ENCODE measurements around the gene PLEKHM3. TPM values are rescaled to one million over a fixed set of nuclear protein-coding genes. Genes with fewer than 3 reads are reported as not detected.
"Not testable (repeated sequence)": the region's sequence is repeated elsewhere in the genome, so short reads cannot be mapped to it uniquely, and the experiment has no call there.

The PLEKHM3 gene
- polyA plus RNA-seq, 2 of the 4 experiments (the other 2 are of a cell fraction) = 2.9 to 6.5 TPM

GRCh38 chr2:207950761-207951114 lies 74.6 kb downstream of the PLEKHM3 start:
- Histone ChIP-seq H3K4me3 (no peak overlapping the region), H3K4me2 (no peak overlapping the region), H3K4me1 (no peaks in the 10 kb centered on the region), H3K27ac (no peak overlapping the region), H3K9me3 (no peaks in the 10 kb centered on the region)
- WGBS (ENCODE audit: missing lambda C conversion rate) = 35% methylated on average over 2 of the region's 2 CpGs
- DNase-seq (ENCODE audit: low read depth in 1 of 2, low spot score in 1 of 2) (no peak), ATAC-seq (no peak), FAIRE-seq (no peak)
- ChIA-PET POLR2A (no interaction called here), CTCF (interaction anchor here (1.6 to 3.1 kb wide), 2 partner anchors 23 to 205 kb away, joined by 4 to 11 read pairs; no protein-coding TSS in a partner anchor)
- TF ChIP-seq HMGXB4 (CRISPR knock-in tag; IDR thresholded peaks at IDR 0.05; ENCODE audit: borderline replicate concordance) = no peak
- TF ChIP-seq RARB (CRISPR knock-in tag; IDR thresholded peaks at IDR 0.05) = no peak

DNA sequence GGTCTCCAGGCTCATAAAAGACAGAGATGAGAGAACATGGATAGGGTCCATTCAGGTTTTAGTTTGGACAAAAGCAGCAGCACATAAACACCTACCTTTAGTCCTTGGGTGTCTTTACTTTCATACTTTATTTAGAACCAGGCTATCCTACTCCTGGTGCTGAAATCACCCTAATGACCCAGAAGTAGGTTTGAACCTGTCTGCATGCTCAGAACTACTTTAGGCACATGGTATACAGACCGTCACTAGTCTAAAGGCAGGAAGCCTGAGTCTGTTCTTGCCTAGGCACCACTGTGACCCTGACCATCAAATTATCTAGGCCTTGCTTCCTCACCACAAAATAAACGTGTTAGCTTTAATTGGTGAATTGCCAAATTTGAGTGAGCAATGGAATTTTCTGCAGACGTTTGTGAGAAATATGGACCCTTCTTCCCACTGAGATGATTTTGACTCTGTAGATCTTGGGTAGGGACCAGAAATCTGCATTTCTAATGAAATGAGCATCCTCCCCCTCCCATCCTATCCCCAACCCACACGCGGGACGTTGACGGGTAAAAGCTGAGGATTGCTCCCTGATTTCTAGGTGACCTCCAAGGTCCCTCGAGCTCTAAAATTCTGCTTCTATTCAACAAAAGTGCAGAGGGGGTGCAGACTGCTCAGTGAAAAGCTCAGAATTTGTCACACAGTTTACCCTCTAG lies 75.1 kb downstream of the PLEKHM3 start:
- no peaks in the 10 kb centered on the region for H3K4me1 ChIP-seq
- H3K9me3 ChIP-seq = no peaks in the 10 kb centered on the region
- TF ChIP-seq, protein P1, sequence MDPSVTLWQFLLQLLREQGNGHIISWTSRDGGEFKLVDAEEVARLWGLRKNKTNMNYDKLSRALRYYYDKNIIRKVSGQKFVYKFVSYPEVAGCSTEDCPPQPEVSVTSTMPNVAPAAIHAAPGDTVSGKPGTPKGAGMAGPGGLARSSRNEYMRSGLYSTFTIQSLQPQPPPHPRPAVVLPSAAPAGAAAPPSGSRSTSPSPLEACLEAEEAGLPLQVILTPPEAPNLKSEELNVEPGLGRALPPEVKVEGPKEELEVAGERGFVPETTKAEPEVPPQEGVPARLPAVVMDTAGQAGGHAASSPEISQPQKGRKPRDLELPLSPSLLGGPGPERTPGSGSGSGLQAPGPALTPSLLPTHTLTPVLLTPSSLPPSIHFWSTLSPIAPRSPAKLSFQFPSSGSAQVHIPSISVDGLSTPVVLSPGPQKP (IDR thresholded peaks at IDR 0.05; ENCODE audit: low read depth, low read length) = no peak
- no peak for TF ChIP-seq RAD21 (conservative IDR thresholded peaks at IDR 0.05 in 1 of 2, IDR thresholded peaks at IDR 0.05 in 1 of 2)
- WGBS (ENCODE audit: missing lambda C conversion rate) = 91% methylated on average over 8 of the region's 8 CpGs
- CTCF ChIA-PET = interaction anchor here (0.7 to 3.1 kb wide), 2 partner anchors 23 to 180 kb away, joined by 3 to 11 read pairs; partner anchors contain the start of gene FZD5
- no peak for FAIRE-seq
- no peak for ATAC-seq
- H3K4me3 ChIP-seq = no peak overlapping the region
- no peak for DNase-seq (ENCODE audit: low read depth in 1 of 2, low spot score in 1 of 2)
- POLR2A ChIA-PET = no interaction called here
- H3K4me2 ChIP-seq = no peak overlapping the region
- no peak overlapping the region for H3K27ac ChIP-seq

DNA sequence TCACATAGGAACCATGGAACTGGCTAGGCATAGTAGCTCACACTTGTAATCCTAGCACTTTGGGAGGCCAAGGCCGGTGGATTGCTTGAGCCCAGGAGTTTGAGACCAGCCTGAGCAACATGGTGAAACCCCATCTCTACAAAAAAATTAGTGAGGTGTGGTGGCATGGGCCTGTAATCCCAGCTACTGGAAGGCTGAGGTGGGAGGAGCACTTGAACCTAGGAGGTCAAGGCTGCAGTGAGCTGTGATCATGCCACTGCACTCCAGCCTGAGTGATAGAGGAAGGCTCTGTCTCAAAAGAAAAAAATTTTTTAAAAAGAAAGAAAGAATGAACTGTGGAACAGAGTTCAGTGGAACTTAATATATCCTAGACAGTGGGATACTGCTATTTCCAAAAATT lies 76.1 kb downstream of the PLEKHM3 start:
- WGBS (ENCODE audit: missing lambda C conversion rate) = 93% methylated on average over 1 of the region's 1 CpG
- H3K4me2 ChIP-seq; H3K27ac ChIP-seq; DNase-seq (ENCODE audit: low read depth in 1 of 2, low spot score in 1 of 2); FAIRE-seq; POLR2A ChIA-PET; H3K9me3 ChIP-seq; ATAC-seq; H3K4me3 ChIP-seq; H3K4me1 ChIP-seq: not testable (repeated sequence)
- CTCF ChIA-PET = interaction anchor here (0.7 to 1.4 kb wide), 2 partner anchors 179 to 182 kb away, joined by 3 to 4 read pairs; partner anchors contain the start of gene FZD5

DNA sequence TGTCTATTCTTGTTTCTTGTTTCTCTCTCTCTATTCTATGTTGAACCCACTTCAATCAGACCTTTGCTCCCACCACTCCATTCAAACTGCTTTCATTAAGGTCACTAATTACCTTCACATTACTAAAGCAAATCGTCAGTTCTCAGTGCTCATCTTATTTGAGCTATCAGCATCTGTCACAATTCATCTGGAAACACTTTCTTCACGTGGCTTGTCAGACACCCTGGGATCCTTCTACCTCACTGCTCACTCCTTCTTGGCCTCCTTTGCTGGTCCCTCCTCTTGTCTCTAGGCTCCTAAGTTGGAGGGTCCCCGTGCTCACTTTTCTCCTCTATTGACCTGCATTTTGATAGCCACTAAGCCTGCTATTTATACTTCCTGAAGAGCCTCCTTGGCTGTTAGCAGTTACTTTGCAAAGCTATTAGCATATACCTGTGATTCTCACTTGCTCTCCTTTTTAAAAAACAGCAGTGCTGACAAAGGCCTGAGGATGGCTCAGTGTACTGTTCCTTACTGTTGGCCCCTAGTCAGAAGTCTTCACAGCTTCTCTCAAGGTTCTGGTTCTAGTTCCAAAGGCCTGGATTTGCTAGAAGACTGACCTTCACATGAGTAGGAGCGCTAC lies 80.2 kb downstream of the PLEKHM3 start:
- 74% methylated on average over 4 of the region's 4 CpGs for WGBS (ENCODE audit: missing lambda C conversion rate)
- no peak overlapping the region for H3K27ac ChIP-seq
- no peak for ATAC-seq
- no peak for DNase-seq (ENCODE audit: low read depth in 1 of 2, low spot score in 1 of 2)
- no peak for TF ChIP-seq SREBF2 (IDR thresholded peaks at IDR 0.05)
- no peak for TF ChIP-seq CBX8 (IDR thresholded peaks at IDR 0.05)
- no peak for TF ChIP-seq CEBPB (IDR thresholded peaks at IDR 0.05)
- TF ChIP-seq, protein P2, sequence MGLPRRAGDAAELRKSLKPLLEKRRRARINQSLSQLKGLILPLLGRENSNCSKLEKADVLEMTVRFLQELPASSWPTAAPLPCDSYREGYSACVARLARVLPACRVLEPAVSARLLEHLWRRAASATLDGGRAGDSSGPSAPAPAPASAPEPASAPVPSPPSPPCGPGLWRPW (IDR thresholded peaks at IDR 0.05) = no peak
- no peak overlapping the region for H3K4me3 ChIP-seq
- ChIA-PET CTCF (no interaction called here), POLR2A (no interaction called here)
- no peak for FAIRE-seq
- no peaks in the 10 kb centered on the region for H3K4me1 ChIP-seq
- H3K4me2 ChIP-seq = no peak overlapping the region
- no peaks in the 10 kb centered on the region for H3K9me3 ChIP-seq

DNA sequence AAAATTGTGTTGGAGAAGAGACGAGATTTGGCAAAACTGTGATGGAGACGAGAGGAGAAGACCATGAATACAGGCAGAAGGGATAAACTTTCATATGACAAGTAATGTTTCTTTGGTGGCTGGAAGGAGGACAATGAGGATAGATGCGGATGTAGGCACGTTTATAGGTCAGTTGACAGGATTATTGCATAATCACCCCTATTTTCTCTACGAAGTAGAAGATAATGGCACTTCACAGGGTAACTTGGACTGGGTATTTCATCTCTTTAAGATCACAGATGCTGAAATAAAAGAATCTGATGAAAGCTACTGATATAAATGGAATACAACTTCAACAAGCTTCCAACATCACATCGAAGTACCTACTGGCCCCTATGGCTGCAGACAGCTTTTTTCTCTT lies 81.0 kb downstream of the PLEKHM3 start:
- 84% methylated on average over 6 of the region's 6 CpGs for WGBS (ENCODE audit: missing lambda C conversion rate)
- Histone ChIP-seq H3K4me3 (no peak overlapping the region), H3K4me2 (no peak overlapping the region), H3K9me3 (no peaks in the 10 kb centered on the region), H3K27ac (no peak overlapping the region), H3K4me1 (peaks cover 5% of the 10 kb centered on the region)
- POLR2A ChIA-PET = no interaction called here
- CTCF ChIA-PET = no interaction called here
- ATAC-seq = no peak
- TF ChIP-seq FOSB (CRISPR knock-in tag; IDR thresholded peaks at IDR 0.05) = no peak
- TF ChIP-seq, protein P3, sequence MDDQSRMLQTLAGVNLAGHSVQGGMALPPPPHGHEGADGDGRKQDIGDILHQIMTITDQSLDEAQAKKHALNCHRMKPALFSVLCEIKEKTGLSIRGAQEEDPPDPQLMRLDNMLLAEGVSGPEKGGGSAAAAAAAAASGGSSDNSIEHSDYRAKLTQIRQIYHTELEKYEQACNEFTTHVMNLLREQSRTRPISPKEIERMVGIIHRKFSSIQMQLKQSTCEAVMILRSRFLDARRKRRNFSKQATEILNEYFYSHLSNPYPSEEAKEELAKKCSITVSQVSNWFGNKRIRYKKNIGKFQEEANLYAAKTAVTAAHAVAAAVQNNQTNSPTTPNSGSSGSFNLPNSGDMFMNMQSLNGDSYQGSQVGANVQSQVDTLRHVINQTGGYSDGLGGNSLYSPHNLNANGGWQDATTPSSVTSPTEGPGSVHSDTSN (IDR thresholded peaks at IDR 0.05) = no peak
- TF ChIP-seq RFX5 (IDR thresholded peaks at IDR 0.05) = no peak
- TF ChIP-seq MYC (IDR thresholded peaks at IDR 0.05; ENCODE audit: borderline replicate concordance, low read length) = no peak
- TF ChIP-seq RAD21 (conservative IDR thresholded peaks at IDR 0.05 in 1 of 2, IDR thresholded peaks at IDR 0.05 in 1 of 2) = no peak
- no peak for DNase-seq (ENCODE audit: low read depth in 1 of 2, low spot score in 1 of 2)
- no peak for FAIRE-seq

Data from A549 (cell line).